Keratinocyte (primary cell): ENCODE results near the gene TTC28. TPM values are rescaled to one million over a fixed set of nuclear protein-coding genes. Genes with fewer than 3 reads are reported as not detected.
"Not testable (repeated sequence)": the region's sequence is repeated elsewhere in the genome, so short reads cannot be mapped to it uniquely, and the experiment has no call there.

ENCODE experiments used
- DNase-seq: peaks from one replicate; pipeline ENCODE4 v3.0.0-alpha.2; 2011; ENCODE audit warnings: low read depth, missing footprints, low spot score
- FAIRE-seq: peaks from 2 replicates; lab custom pipeline; 2011; peaks lifted over from hg19 to GRCh38; lab: Jason Lieb, UNC
- H2AFZ ChIP-seq: 2 replicates; pipeline ENCODE4 v1.6.0; 2012; ENCODE audit warnings: low read length, control low read depth, inconsistent platforms; ENCODE audit not compliant: control insufficient read depth
- H3K27ac ChIP-seq: 2 replicates; pipeline ENCODE4 v1.5.1; 2011; ENCODE audit warnings: low read length; ENCODE audit not compliant: control insufficient read depth, insufficient read depth
- H3K27me3 ChIP-seq: 3 replicates; pipeline ENCODE4 v1.6.0; 2011; ENCODE audit warnings: low read length; ENCODE audit not compliant: control insufficient read depth, insufficient read depth; ENCODE audit errors: extremely low read depth
- H3K36me3 ChIP-seq, 2 experiments: 2 replicates in 1 of 2; 3 replicates in 1 of 2; pipeline ENCODE4 v1.5.1; 2011; ENCODE audit warnings: low read length in 2 of 2, mild to moderate bottlenecking in 1 of 2; ENCODE audit not compliant: control insufficient read depth in 2 of 2, insufficient read depth in 2 of 2; ENCODE audit errors: extremely low read depth in 1 of 2
- H3K4me1 ChIP-seq: 3 replicates; pipeline ENCODE4 v1.5.1; 2011; ENCODE audit warnings: low read length; ENCODE audit not compliant: control insufficient read depth, insufficient read depth; ENCODE audit errors: extremely low read depth
- H3K4me2 ChIP-seq: 3 replicates; pipeline ENCODE4 v1.6.0; 2011; ENCODE audit warnings: low read depth, low read length; ENCODE audit not compliant: control insufficient read depth, insufficient read depth; ENCODE audit errors: extremely low read depth
- H3K4me3 ChIP-seq, 3 experiments: fragments of 200-600 bp in 1 of 3; sonication (generic) in 1 of 3; 2 replicates in 2 of 3; 3 replicates in 1 of 3; pipeline ENCODE4 v1.5.1; 2011 to 2016; ENCODE audit warnings: low read length in 3 of 3, mild to moderate bottlenecking in 3 of 3, control low read depth in 2 of 3, inconsistent platforms in 1 of 3, low read depth in 1 of 3, mixed read lengths in 1 of 3, mixed run types in 1 of 3, moderate library complexity in 1 of 3; ENCODE audit not compliant: control insufficient read depth in 2 of 3, insufficient read depth in 2 of 3; ENCODE audit errors: extremely low read depth in 1 of 3
- H3K79me2 ChIP-seq: 2 replicates; pipeline ENCODE4 v1.6.0; 2012; ENCODE audit warnings: low read length; ENCODE audit not compliant: control insufficient read depth, insufficient read depth
- H3K9ac ChIP-seq: 3 replicates; pipeline ENCODE4 v1.6.0; 2011; ENCODE audit warnings: low read length; ENCODE audit not compliant: control insufficient read depth, insufficient read depth; ENCODE audit errors: extremely low read depth
- H3K9me1 ChIP-seq: 3 replicates; pipeline ENCODE4 v1.6.0; 2011; ENCODE audit warnings: low read length; ENCODE audit not compliant: control insufficient read depth, insufficient read depth; ENCODE audit errors: extremely low read depth
- H3K9me3 ChIP-seq: 2 replicates; pipeline ENCODE4 v1.5.1; 2012; ENCODE audit warnings: low read depth, low read length; ENCODE audit not compliant: control insufficient read depth
- H4K20me1 ChIP-seq: 3 replicates; pipeline ENCODE4 v1.6.0; 2011; ENCODE audit warnings: low read length; ENCODE audit not compliant: control insufficient read depth, insufficient read depth; ENCODE audit errors: extremely low read depth
- EZH2 ChIP-seq: IDR thresholded peaks from one replicate; pipeline ENCODE4 v1.6.1; 2012; ENCODE audit warnings: inconsistent platforms, mild to moderate bottlenecking, low read length, moderate library complexity
- dilution Hi-C: fragments of 300-500 bp; cut with MboI; formaldehyde crosslinking; loops from one replicate; pipeline ENCODE4 v1.7.0; 2020; ENCODE audit warnings: low sequenced_read_pairs; ENCODE audit not compliant: extremely low pct_ligation_motif_present
- polyA plus RNA-seq, 5 experiments: library from polyadenylated mRNA; depleted of rRNA in 3 of 5; stranded (reverse) in 3 of 5; stranded (forward) in 1 of 5; unstranded in 1 of 5; fragments of >200 nt; gene quantifications; 1 replicate in 1 of 5; 2 replicates in 3 of 5; 3 replicates in 1 of 5; pipeline versions ENCODE4 v1.2.1 to v1.2.3, GENCODE V29; 2011 to 2012; ENCODE audit warnings: missing spikeins in 2 of 5, low read depth in 1 of 5, low replicate concordance in 1 of 5
- TF ChIP-seq, protein P1 (sequence below), 3 experiments: IDR thresholded peaks in 1 of 3; conservative IDR thresholded peaks in 1 of 3; optimal IDR thresholded peaks in 1 of 3; 2 replicates in 2 of 3; 3 replicates in 1 of 3; pipeline versions ENCODE3 to v1.5.1; 2011; ENCODE audit warnings: low read length in 3 of 3, mild to moderate bottlenecking in 3 of 3, moderate library complexity in 2 of 3, control low read depth in 1 of 3, inconsistent platforms in 1 of 3; ENCODE audit not compliant: insufficient read depth in 2 of 3; ENCODE audit errors: extremely low read depth in 1 of 3

The TTC28 gene
- polyA plus RNA-seq, 1 donor (not counting 4 experiments of a cell fraction or from before 2014, with no cell fraction given) = 0.66 TPM

DNA sequence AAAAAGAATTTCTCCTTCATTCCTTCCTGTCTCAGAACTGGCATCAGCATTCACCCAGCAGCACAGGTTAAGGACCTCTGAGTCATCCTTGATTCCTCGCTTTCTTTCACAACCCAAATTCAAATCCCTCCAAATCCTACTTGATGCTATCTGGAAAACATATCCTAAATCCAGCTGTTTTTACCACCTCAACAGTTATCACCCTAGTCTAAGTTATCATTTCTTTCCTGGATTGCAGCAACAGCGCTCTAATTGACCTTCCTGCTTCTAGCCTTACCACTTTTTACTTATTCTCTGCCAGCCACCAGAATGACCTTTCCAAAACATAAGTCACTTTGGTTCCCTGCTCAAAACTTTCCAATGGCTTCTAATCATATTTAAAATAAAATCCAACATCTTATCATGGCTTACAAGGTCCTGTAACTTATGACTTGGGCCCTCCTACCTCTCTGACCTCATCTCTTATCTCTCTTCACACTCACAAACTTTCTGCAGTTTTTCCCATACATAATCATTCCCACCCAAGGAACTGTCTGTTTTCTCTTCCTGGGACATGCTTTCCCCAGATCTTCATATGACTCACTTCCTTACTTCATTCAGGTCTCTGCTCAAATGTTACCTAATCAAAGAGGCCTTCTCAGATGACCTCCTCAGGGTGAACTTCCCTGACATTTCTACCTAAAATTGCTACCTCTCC lies 119.4 kb downstream of the TTC28 start:
- Histone ChIP-seq H3K27me3 (no peaks in the 10 kb centered on the region), H3K4me1 (peaks cover 16% of the 10 kb centered on the region), H4K20me1 (no peaks in the 10 kb centered on the region), H2AFZ (no peak overlapping the region), H3K9me3 (no peaks in the 10 kb centered on the region), H3K27ac (no peak overlapping the region), H3K9ac (no peak overlapping the region), H3K4me2 (peak overlapping the region; percentile 41), H3K9me1 (no peaks in the 10 kb centered on the region), H3K4me3 (no peak overlapping the region), H3K36me3 (no peaks in the 10 kb centered on the region), H3K79me2 (no peaks in the 10 kb centered on the region)
- TF ChIP-seq, protein P1, sequence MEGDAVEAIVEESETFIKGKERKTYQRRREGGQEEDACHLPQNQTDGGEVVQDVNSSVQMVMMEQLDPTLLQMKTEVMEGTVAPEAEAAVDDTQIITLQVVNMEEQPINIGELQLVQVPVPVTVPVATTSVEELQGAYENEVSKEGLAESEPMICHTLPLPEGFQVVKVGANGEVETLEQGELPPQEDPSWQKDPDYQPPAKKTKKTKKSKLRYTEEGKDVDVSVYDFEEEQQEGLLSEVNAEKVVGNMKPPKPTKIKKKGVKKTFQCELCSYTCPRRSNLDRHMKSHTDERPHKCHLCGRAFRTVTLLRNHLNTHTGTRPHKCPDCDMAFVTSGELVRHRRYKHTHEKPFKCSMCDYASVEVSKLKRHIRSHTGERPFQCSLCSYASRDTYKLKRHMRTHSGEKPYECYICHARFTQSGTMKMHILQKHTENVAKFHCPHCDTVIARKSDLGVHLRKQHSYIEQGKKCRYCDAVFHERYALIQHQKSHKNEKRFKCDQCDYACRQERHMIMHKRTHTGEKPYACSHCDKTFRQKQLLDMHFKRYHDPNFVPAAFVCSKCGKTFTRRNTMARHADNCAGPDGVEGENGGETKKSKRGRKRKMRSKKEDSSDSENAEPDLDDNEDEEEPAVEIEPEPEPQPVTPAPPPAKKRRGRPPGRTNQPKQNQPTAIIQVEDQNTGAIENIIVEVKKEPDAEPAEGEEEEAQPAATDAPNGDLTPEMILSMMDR (optimal IDR thresholded peaks at IDR 0.05 in 1 of 3, IDR thresholded peaks at IDR 0.05 in 1 of 3, conservative IDR thresholded peaks at IDR 0.05 in 1 of 3; ENCODE audit: extremely low read depth in 1 of 3, insufficient read depth in 2 of 3, low read length in 3 of 3) = no peak
- TF ChIP-seq EZH2 = no peak
- dilution Hi-C loops = no loop called here
- DNase-seq = peak; percentile 7
- peak; percentile 83 for FAIRE-seq

DNA sequence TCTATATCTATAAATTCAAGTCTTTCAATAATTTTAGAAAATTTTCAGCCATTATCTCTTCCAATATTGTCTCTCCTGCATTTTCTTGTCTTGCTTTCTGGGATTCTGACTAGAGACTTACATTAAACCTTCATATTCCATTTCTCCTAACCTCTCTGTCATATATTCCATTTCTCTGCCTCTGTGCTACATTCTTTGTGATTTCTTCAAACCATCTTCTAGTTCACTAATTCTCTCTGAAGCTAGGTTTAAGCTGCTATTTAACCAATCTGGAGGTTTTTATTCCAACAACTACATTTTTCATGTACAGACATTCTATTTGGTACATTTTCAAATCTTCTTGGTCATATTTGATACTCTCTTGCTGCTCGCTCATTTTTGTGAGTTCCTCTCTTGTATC lies 122.5 kb downstream of the TTC28 start:
- H3K4me2 ChIP-seq = no peak overlapping the region
- no peak overlapping the region for H2AFZ ChIP-seq
- H3K4me3 ChIP-seq = no peak overlapping the region
- TF ChIP-seq EZH2 = no peak
- TF ChIP-seq, protein P1 (optimal IDR thresholded peaks at IDR 0.05 in 1 of 3, IDR thresholded peaks at IDR 0.05 in 1 of 3, conservative IDR thresholded peaks at IDR 0.05 in 1 of 3; ENCODE audit: extremely low read depth in 1 of 3, insufficient read depth in 2 of 3, low read length in 3 of 3) = no peak
- H3K27ac ChIP-seq = no peak overlapping the region
- no peak overlapping the region for H3K9ac ChIP-seq
- FAIRE-seq = no peak
- H4K20me1 ChIP-seq = no peaks in the 10 kb centered on the region
- no peaks in the 10 kb centered on the region for H3K36me3 ChIP-seq
- DNase-seq = no peak
- dilution Hi-C loops = no loop called here
- no peaks in the 10 kb centered on the region for H3K9me1 ChIP-seq
- H3K27me3 ChIP-seq = no peaks in the 10 kb centered on the region
- no peaks in the 10 kb centered on the region for H3K9me3 ChIP-seq
- no peaks in the 10 kb centered on the region for H3K79me2 ChIP-seq
- H3K4me1 ChIP-seq = peaks cover 10% of the 10 kb centered on the region

DNA sequence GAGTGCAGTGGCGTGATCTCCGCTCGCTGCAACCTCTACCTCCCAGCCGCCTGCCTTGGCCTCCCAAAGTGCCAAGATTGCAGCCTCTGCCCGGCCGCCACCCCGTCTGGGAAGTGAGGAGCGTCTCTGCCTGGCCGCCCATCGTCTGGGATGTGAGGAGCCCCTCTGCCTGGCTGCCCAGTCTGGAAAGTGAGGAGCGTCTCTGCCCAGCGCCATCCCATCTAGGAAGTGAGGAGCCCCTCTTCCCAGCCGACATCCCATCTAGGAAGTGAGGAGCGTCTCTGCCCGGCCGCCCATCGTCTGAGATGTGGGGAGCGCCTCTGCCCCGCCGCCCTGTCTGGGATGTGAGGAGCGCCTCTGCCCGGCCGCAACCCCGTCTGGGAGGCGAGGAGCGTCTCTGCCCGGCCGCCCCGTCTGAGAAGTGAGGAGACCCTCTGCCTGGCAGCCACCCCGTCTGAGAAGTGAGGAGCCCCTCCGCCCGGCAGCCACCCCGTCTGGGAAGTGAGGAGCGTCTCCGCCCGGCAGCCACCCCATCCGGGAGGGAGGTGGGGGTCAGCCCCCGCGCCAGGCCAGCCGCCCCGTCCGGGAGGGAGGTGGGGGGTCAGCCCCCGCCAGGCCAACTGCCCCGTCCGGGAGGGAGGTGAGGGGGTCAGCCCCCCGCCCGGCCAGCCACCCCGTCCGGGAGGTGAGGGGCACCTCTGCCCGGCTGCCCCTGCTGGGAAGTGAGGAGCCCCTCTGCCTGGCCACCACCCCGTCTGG lies 126.4 kb downstream of the TTC28 start:
- H3K9me3 ChIP-seq, H3K27me3 ChIP-seq, H3K4me3 ChIP-seq, H3K79me2 ChIP-seq, H2AFZ ChIP-seq, H3K27ac ChIP-seq, DNase-seq, dilution Hi-C loops, H3K9ac ChIP-seq, H3K4me1 ChIP-seq, H4K20me1 ChIP-seq, FAIRE-seq, H3K4me2 ChIP-seq, H3K36me3 ChIP-seq, H3K9me1 ChIP-seq: not testable (repeated sequence)
